ENCODE measurements around the gene GLA.

The GLA gene

DNA sequence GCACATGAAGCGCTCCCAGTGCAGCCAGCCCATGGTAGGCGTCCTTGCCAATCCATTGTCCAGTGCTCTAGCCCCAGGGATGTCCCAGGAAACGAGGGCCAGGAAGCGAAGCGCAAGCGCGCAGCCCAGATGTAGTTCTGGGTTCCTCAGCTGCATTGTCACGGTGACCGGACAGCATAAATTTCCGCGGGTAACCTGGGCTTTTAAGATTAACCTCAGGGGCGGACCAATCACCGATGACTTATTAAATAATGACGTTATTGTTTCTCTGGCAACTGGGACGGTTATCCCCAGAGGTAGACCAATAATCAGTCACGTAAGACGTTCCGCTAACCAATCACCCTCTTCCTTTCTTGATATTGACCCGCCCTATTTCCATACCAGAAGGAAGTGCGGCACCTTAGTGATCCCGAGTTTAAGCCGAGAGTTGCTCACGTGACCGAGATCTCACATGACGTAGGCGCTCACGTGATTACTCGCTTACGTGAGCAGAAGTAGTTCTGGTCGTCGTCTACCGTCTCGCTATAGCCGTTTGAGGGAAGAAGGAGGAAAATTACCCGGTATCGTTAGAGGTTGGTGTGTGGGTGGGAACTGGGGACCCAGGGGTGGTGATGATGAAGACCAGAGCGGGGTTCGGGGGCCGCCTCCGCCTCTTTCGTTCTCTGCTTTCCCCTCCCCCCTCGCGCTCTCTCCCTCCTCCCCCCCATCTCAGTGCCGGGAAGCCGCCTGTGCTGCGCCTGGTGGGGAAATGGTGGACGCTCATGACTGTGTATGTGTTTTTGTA is at the start of gene GLA, which contains the start of gene HNRNPH2:
Gene GLA (minus strand): TSS at position 178 of the 784 bp plus-strand sequence. CDS start 22 bp downstream, at position 156.
Gene HNRNPH2 (plus strand): TSS at position 475 of the 784 bp plus-strand sequence. CDS start 3,767 bp downstream, outside the sequence.
- peak within 1 kb of the TSS; percentile 88 for H3K4me3 ChIP-seq (ENCODE audit: low read depth, low read length)
- no peaks in the 10 kb centered on the region for H3K36me3 ChIP-seq (ENCODE audit: insufficient read depth, low read length)
- H3K27me3 ChIP-seq (ENCODE audit: insufficient read depth, low read length), result no peaks in the 10 kb centered on the region
- no peaks in the 10 kb centered on the region for H3K4me1 ChIP-seq (ENCODE audit: control insufficient read depth, insufficient read depth, low read length, unreplicated experiment)
- peak within 1 kb of the TSS; percentile 94 for H3K27ac ChIP-seq (ENCODE audit: low read depth, low read length)
- H2AFZ ChIP-seq (ENCODE audit: low read length, unreplicated experiment), result peak within 1 kb of the TSS; percentile 53
- peaks cover 64% of the 10 kb centered on the region for H3K79me2 ChIP-seq (ENCODE audit: control insufficient read depth, insufficient read depth, low read length, unreplicated experiment)

DNA sequence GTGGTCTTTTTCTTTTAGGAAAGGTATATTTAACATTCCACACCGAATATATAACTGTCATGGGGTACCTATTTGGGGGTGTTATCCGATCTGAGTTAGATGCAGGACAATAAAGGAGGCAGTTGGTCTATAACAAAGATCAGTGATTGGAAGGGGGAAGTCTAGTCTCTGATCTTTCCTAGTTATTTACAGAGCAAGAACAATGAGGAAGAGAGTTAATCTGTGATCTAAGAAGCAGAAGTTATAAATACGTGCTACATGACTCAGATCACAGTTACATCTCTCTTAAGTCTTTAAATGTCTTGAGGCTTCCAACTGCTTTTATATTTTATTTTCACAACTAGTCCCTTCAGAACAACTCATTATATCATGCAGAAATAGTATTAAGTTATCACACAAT is 44.3 kb upstream of the GLA start:
- Histone ChIP-seq H3K4me1 (ENCODE audit: control insufficient read depth, insufficient read depth, low read length, unreplicated experiment) (peaks cover 5% of the 10 kb centered on the region), H3K27me3 (ENCODE audit: insufficient read depth, low read length) (no peaks in the 10 kb centered on the region), H3K79me2 (ENCODE audit: control insufficient read depth, insufficient read depth, low read length, unreplicated experiment) (no peaks in the 10 kb centered on the region), H3K27ac (ENCODE audit: low read depth, low read length) (no peak overlapping the region), H3K36me3 (ENCODE audit: insufficient read depth, low read length) (no peaks in the 10 kb centered on the region), H3K4me3 (ENCODE audit: low read depth, low read length) (no peak overlapping the region), H2AFZ (ENCODE audit: low read length, unreplicated experiment) (no peak overlapping the region)

- Histone ChIP-seq H2AFZ (ENCODE audit: low read length, unreplicated experiment) (no peak overlapping the region), H3K4me1 (ENCODE audit: control insufficient read depth, insufficient read depth, low read length, unreplicated experiment) (peaks cover 5% of the 10 kb centered on the region), H3K4me3 (ENCODE audit: low read depth, low read length) (no peak overlapping the region), H3K27ac (ENCODE audit: low read depth, low read length) (no peak overlapping the region), H3K79me2 (ENCODE audit: control insufficient read depth, insufficient read depth, low read length, unreplicated experiment) (no peaks in the 10 kb centered on the region), H3K36me3 (ENCODE audit: insufficient read depth, low read length) (no peaks in the 10 kb centered on the region), H3K27me3 (ENCODE audit: insufficient read depth, low read length) (no peaks in the 10 kb centered on the region)
These were observed 43.2 kb upstream of the GLA start for GRCh38 chrX:101450961-101451360.

- Histone ChIP-seq H3K4me3 (ENCODE audit: low read depth, low read length) (no peak overlapping the region), H3K79me2 (ENCODE audit: control insufficient read depth, insufficient read depth, low read length, unreplicated experiment) (no peaks in the 10 kb centered on the region), H3K36me3 (ENCODE audit: insufficient read depth, low read length) (no peaks in the 10 kb centered on the region), H3K4me1 (ENCODE audit: control insufficient read depth, insufficient read depth, low read length, unreplicated experiment) (peaks cover 5% of the 10 kb centered on the region), H3K27ac (ENCODE audit: low read depth, low read length) (no peak overlapping the region), H2AFZ (ENCODE audit: low read length, unreplicated experiment) (no peak overlapping the region), H3K27me3 (ENCODE audit: insufficient read depth, low read length) (no peaks in the 10 kb centered on the region)
These were observed 42.4 kb upstream of the GLA start for GRCh38 chrX:101450085-101450484.

GRCh38 chrX:101449279-101449678 is 41.6 kb upstream of the GLA start:
- no peaks in the 10 kb centered on the region for H3K27me3 ChIP-seq (ENCODE audit: insufficient read depth, low read length)
- peaks cover 5% of the 10 kb centered on the region for H3K4me1 ChIP-seq (ENCODE audit: control insufficient read depth, insufficient read depth, low read length, unreplicated experiment)
- H3K36me3 ChIP-seq (ENCODE audit: insufficient read depth, low read length), result no peaks in the 10 kb centered on the region
- no peaks in the 10 kb centered on the region for H3K79me2 ChIP-seq (ENCODE audit: control insufficient read depth, insufficient read depth, low read length, unreplicated experiment)
- no peak overlapping the region for H3K4me3 ChIP-seq (ENCODE audit: low read depth, low read length)
- H2AFZ ChIP-seq (ENCODE audit: low read length, unreplicated experiment), result no peak overlapping the region
- H3K27ac ChIP-seq (ENCODE audit: low read depth, low read length), result no peak overlapping the region

DNA sequence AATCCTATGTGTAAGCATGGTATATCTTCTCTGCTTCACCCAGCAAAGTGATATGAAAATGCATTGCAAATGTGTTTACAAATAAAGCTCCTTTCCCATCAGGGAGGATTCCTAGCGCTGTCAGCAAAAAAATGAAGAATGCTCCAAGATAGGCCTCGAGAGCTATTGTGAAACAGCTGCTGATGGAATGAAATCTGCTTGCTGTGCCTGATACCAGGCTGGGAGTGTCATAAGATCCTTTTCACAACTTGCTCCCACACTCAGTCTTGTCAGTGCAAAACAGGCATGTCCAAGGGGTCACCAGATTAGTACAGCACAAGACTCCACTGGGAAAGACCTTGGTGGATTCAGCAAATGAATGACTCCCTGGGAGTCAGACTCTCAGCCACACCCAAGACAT is 34.4 kb upstream of the GLA start:
- no peaks in the 10 kb centered on the region for H3K4me1 ChIP-seq (ENCODE audit: control insufficient read depth, insufficient read depth, low read length, unreplicated experiment)
- H3K79me2 ChIP-seq (ENCODE audit: control insufficient read depth, insufficient read depth, low read length, unreplicated experiment), result no peaks in the 10 kb centered on the region
- no peaks in the 10 kb centered on the region for H3K36me3 ChIP-seq (ENCODE audit: insufficient read depth, low read length)
- H3K27ac ChIP-seq (ENCODE audit: low read depth, low read length), result no peak overlapping the region
- no peak overlapping the region for H2AFZ ChIP-seq (ENCODE audit: low read length, unreplicated experiment)
- no peaks in the 10 kb centered on the region for H3K27me3 ChIP-seq (ENCODE audit: insufficient read depth, low read length)
- H3K4me3 ChIP-seq (ENCODE audit: low read depth, low read length), result no peak overlapping the region

GRCh38 chrX:101430457-101431078 is 22.8 kb upstream of the GLA start:
- Histone ChIP-seq H3K4me1 (ENCODE audit: control insufficient read depth, insufficient read depth, low read length, unreplicated experiment) (peaks cover 7% of the 10 kb centered on the region), H3K79me2 (ENCODE audit: control insufficient read depth, insufficient read depth, low read length, unreplicated experiment) (no peaks in the 10 kb centered on the region), H3K4me3 (ENCODE audit: low read depth, low read length) (peak overlapping the region; percentile 47; the same call in 1 of the 2 replicates), H3K27ac (ENCODE audit: low read depth, low read length) (peak overlapping the region; percentile 77), H3K36me3 (ENCODE audit: insufficient read depth, low read length) (no peaks in the 10 kb centered on the region), H2AFZ (ENCODE audit: low read length, unreplicated experiment) (no peak overlapping the region), H3K27me3 (ENCODE audit: insufficient read depth, low read length) (no peaks in the 10 kb centered on the region)

- H2AFZ ChIP-seq (ENCODE audit: low read length, unreplicated experiment), result no peak overlapping the region
- H3K27ac ChIP-seq (ENCODE audit: low read depth, low read length), result peak overlapping the region; percentile 77
- no peaks in the 10 kb centered on the region for H3K27me3 ChIP-seq (ENCODE audit: insufficient read depth, low read length)
- H3K36me3 ChIP-seq (ENCODE audit: insufficient read depth, low read length), result no peaks in the 10 kb centered on the region
- peak overlapping the region; percentile 47; the same call in 1 of the 2 replicates for H3K4me3 ChIP-seq (ENCODE audit: low read depth, low read length)
- no peaks in the 10 kb centered on the region for H3K79me2 ChIP-seq (ENCODE audit: control insufficient read depth, insufficient read depth, low read length, unreplicated experiment)
- peaks cover 7% of the 10 kb centered on the region for H3K4me1 ChIP-seq (ENCODE audit: control insufficient read depth, insufficient read depth, low read length, unreplicated experiment)
These were observed 22.2 kb upstream of the GLA start for GRCh38 chrX:101429934-101430333.

DNA sequence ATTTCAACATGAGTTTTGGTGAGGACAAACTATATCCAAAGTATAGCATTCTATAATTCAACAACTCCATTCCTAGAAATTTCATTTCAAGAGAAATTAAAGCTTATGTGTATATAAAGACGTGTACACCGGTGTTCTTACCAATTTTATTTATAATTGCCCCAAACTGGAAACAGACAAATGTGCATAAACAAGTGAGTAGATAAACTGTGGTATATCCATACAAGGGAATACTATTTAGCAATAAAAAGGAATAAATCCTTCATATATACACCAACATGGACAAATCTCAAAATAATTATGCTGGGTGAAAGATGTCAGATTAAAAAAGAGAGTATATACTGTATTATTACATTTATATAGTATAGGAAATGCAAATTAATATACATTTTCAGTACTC is 20.2 kb upstream of the GLA start:
- Histone ChIP-seq H3K27me3 (ENCODE audit: insufficient read depth, low read length) (no peaks in the 10 kb centered on the region), H3K36me3 (ENCODE audit: insufficient read depth, low read length) (no peaks in the 10 kb centered on the region), H3K4me3 (ENCODE audit: low read depth, low read length) (no peak overlapping the region), H2AFZ (ENCODE audit: low read length, unreplicated experiment) (no peak overlapping the region), H3K79me2 (ENCODE audit: control insufficient read depth, insufficient read depth, low read length, unreplicated experiment) (no peaks in the 10 kb centered on the region), H3K4me1 (ENCODE audit: control insufficient read depth, insufficient read depth, low read length, unreplicated experiment) (peaks cover 7% of the 10 kb centered on the region), H3K27ac (ENCODE audit: low read depth, low read length) (no peak overlapping the region)

- Histone ChIP-seq H3K79me2 (ENCODE audit: control insufficient read depth, insufficient read depth, low read length, unreplicated experiment) (no peaks in the 10 kb centered on the region), H3K4me3 (ENCODE audit: low read depth, low read length) (no peak overlapping the region), H2AFZ (ENCODE audit: low read length, unreplicated experiment) (no peak overlapping the region), H3K27me3 (ENCODE audit: insufficient read depth, low read length) (no peaks in the 10 kb centered on the region), H3K4me1 (ENCODE audit: control insufficient read depth, insufficient read depth, low read length, unreplicated experiment) (peaks cover 4% of the 10 kb centered on the region), H3K36me3 (ENCODE audit: insufficient read depth, low read length) (no peaks in the 10 kb centered on the region), H3K27ac (ENCODE audit: low read depth, low read length) (no peak overlapping the region)
These were observed 11.8 kb upstream of the GLA start for GRCh38 chrX:101419489-101419888.

All from ACC112 (cell line).